ENCODE results near the gene ASCC1.

ASCC1 gene

GRCh38 chr10:72066318-72067284 is 149.5 kb downstream of the ASCC1 start:
- DNase-seq (ENCODE audit: low read depth in 3 of 3), result no peak

- no peak for DNase-seq (ENCODE audit: low read depth in 3 of 3)
These were observed 150.5 kb downstream of the ASCC1 start for GRCh38 chr10:72065439-72066025.

GRCh38 chr10:72063703-72064391 is 152.2 kb downstream of the ASCC1 start:
- no peak for DNase-seq (ENCODE audit: low read depth in 3 of 3)

GRCh38 chr10:72062832-72063702 is 153.0 kb downstream of the ASCC1 start:
- no peak for DNase-seq (ENCODE audit: low read depth in 3 of 3)

- no peak for DNase-seq (ENCODE audit: low read depth in 3 of 3)
These were observed 153.7 kb downstream of the ASCC1 start for GRCh38 chr10:72062382-72062781.

- no peak for DNase-seq (ENCODE audit: low read depth in 3 of 3)
These were observed 154.1 kb downstream of the ASCC1 start for GRCh38 chr10:72061930-72062329.

- no peak for DNase-seq (ENCODE audit: low read depth in 3 of 3)
These were observed 154.6 kb downstream of the ASCC1 start for GRCh38 chr10:72061491-72061890.

- DNase-seq (ENCODE audit: low read depth in 3 of 3), result no peak
These were observed 155.9 kb downstream of the ASCC1 start for GRCh38 chr10:72059843-72060822.

- DNase-seq (ENCODE audit: low read depth in 3 of 3), result peak in 1 of 3 experiments; percentile 25
These were observed 156.9 kb downstream of the ASCC1 start for GRCh38 chr10:72058989-72059842.

GRCh38 chr10:72058347-72058898 is 157.7 kb downstream of the ASCC1 start:
- no peak for DNase-seq (ENCODE audit: low read depth in 3 of 3)

GRCh38 chr10:72056932-72057751 is 158.9 kb downstream of the ASCC1 start:
- DNase-seq (ENCODE audit: low read depth in 3 of 3), result no peak

- no peak for DNase-seq (ENCODE audit: low read depth in 3 of 3)
These were observed 160.0 kb downstream of the ASCC1 start for GRCh38 chr10:72056113-72056512.

GRCh38 chr10:72053690-72054089 is 162.4 kb downstream of the ASCC1 start:
- DNase-seq (ENCODE audit: low read depth in 3 of 3), result no peak

GRCh38 chr10:72050873-72051272 is 165.2 kb downstream of the ASCC1 start:
- no peak for DNase-seq (ENCODE audit: low read depth in 3 of 3)

- DNase-seq (ENCODE audit: low read depth in 3 of 3), result no peak
These were observed 165.9 kb downstream of the ASCC1 start for GRCh38 chr10:72049969-72050781.

GRCh38 chr10:72049472-72049871 is 166.6 kb downstream of the ASCC1 start:
- no peak for DNase-seq (ENCODE audit: low read depth in 3 of 3)

- DNase-seq (ENCODE audit: low read depth in 3 of 3), result peak; percentile 82 to 93 (median 92)
These were observed 167.5 kb downstream of the ASCC1 start for GRCh38 chr10:72048450-72049124.
